Bronchial epithelial cell (primary cell): Measurements from ENCODE around the gene TBC1D10B. TPM values are rescaled to one million over a fixed set of nuclear protein-coding genes. Genes with fewer than 3 reads are reported as not detected.

Experiments
- DNase-seq: peaks from one replicate; pipeline ENCODE4 v3.0.0-alpha.2; 2010; ENCODE audit warnings: low read depth
- FAIRE-seq: peaks from 2 replicates; lab custom pipeline; 2011; peaks lifted over from hg19 to GRCh38; lab: Jason Lieb, UNC
- H3K27me3 ChIP-seq: 2 replicates; pipeline ENCODE4 v1.5.1; 2011; ENCODE audit warnings: low read length; ENCODE audit not compliant: control insufficient read depth, insufficient read depth
- H3K36me3 ChIP-seq: 2 replicates; pipeline ENCODE4 v1.5.1; 2011; ENCODE audit warnings: low read length; ENCODE audit not compliant: control insufficient read depth, insufficient read depth
- H3K4me3 ChIP-seq: 2 replicates; pipeline ENCODE4 v1.5.1; 2011; ENCODE audit warnings: mild to moderate bottlenecking, low read depth, low read length, control low read depth
- CTCF ChIP-seq: IDR thresholded peaks from 2 replicates; pipeline ENCODE4 v1.5.1; 2011; ENCODE audit warnings: mild to moderate bottlenecking, moderate library complexity, low read length, control low read depth, inconsistent platforms; ENCODE audit not compliant: insufficient read depth, severe bottlenecking
- total RNA-seq: library from RNA; depleted of rRNA; stranded (reverse); fragments of >200 nt; gene quantifications from 2 replicates; pipeline ENCODE4 v1.2.1, GENCODE V29; 2014

TBC1D10B gene
- total RNA-seq, 1 donor from 2014 or later = 13.7 TPM

- DNase-seq (no peak), FAIRE-seq (no peak)
- no peaks in the 10 kb centered on the region for H3K27me3 ChIP-seq
- no peak overlapping the region for H3K4me3 ChIP-seq
- no peak for TF ChIP-seq CTCF
- H3K36me3 ChIP-seq = peaks cover 13% of the 10 kb centered on the region
Observed at GRCh38 chr16:30359871-30360170, 10.5 kb downstream of the TBC1D10B start.

GRCh38 chr16:30358990-30359870 lies 11.1 kb downstream of the TBC1D10B start:
- no peak for TF ChIP-seq CTCF
- H3K36me3 ChIP-seq = peaks cover 10% of the 10 kb centered on the region
- FAIRE-seq = no peak
- DNase-seq = no peak
- no peaks in the 10 kb centered on the region for H3K27me3 ChIP-seq
- no peak overlapping the region for H3K4me3 ChIP-seq

GRCh38 chr16:30358577-30358936 lies 11.7 kb downstream of the TBC1D10B start:
- Histone ChIP-seq H3K4me3 (no peak overlapping the region), H3K36me3 (peaks cover 11% of the 10 kb centered on the region), H3K27me3 (no peaks in the 10 kb centered on the region)
- FAIRE-seq (no peak), DNase-seq (no peak)
- no peak for TF ChIP-seq CTCF

- Histone ChIP-seq H3K4me3 (no peak overlapping the region), H3K27me3 (no peaks in the 10 kb centered on the region), H3K36me3 (peaks cover 12% of the 10 kb centered on the region)
- no peak for FAIRE-seq
- TF ChIP-seq CTCF = no peak
- DNase-seq = no peak
Observed at GRCh38 chr16:30357715-30358576, 12.3 kb downstream of the TBC1D10B start.

GRCh38 chr16:30357085-30357714 lies 13.1 kb downstream of the TBC1D10B start:
- FAIRE-seq (no peak), DNase-seq (no peak)
- TF ChIP-seq CTCF = no peak
- no peaks in the 10 kb centered on the region for H3K27me3 ChIP-seq
- peaks cover 13% of the 10 kb centered on the region for H3K36me3 ChIP-seq
- H3K4me3 ChIP-seq = no peak overlapping the region
